ENCODE measurements around the gene SMO. TPM values are rescaled to one million over a fixed set of nuclear protein-coding genes. Genes with fewer than 3 reads are reported as not detected.

Gene SMO
- 3.1 and 16.1 TPM in 2 replicates for total RNA-seq

GRCh38 chr7:129188372-129188891 lies at the start of gene SMO:
TSS of gene SMO (plus strand) at chr7:129188633. CDS start at chr7:129189152, 519 bp downstream.

GRCh38 chr7:129144095-129144833 lies 44.2 kb upstream of the SMO start, which contains the start of gene TSPAN33:
TSS of gene TSPAN33 (plus strand) at chr7:129144707. CDS start at chr7:129144981, 274 bp downstream.

GRCh38 chr7:129224251-129225205 lies 36.1 kb downstream of the SMO start, which contains the start of gene AHCYL2:
TSS of gene AHCYL2 (plus strand) at chr7:129225030.

Other genes starting within 250 kb of the SMO start
- gene TNPO3, start 133.5 kb upstream of the SMO start, total RNA-seq = 74.5 and 92.5 TPM in 2 replicates
- 2.4 and 5.8 TPM in 2 replicates for gene TSPAN33, start 43.9 kb upstream of the SMO start, total RNA-seq
- gene AHCYL2, start 36.4 kb downstream of the SMO start, total RNA-seq = 13.3 and 21.1 TPM in 2 replicates
- gene STRIP2, start 245.8 kb downstream of the SMO start, total RNA-seq = 9.6 and 26.7 TPM in 2 replicates